HFFc6 (cell line): Measurements from ENCODE around the gene METTL1. TPM values are rescaled to one million over a fixed set of nuclear protein-coding genes. Genes with fewer than 3 reads are reported as not detected.

Experiments used
- DNase-seq: peaks from one replicate; pipeline ENCODE4 v3.0.0-alpha.2; 2018
- H3K27ac Mint-ChIP-seq: 2 replicates; pipeline ENCODE4 v1.8.0; 2020; ENCODE audit warnings: mild to moderate bottlenecking, mixed read lengths
- H3K27me3 Mint-ChIP-seq: 2 replicates; pipeline ENCODE4 v1.8.0; 2021; ENCODE audit warnings: mild to moderate bottlenecking, moderate library complexity, mixed read lengths; ENCODE audit not compliant: insufficient read depth
- H3K36me3 Mint-ChIP-seq: 2 replicates; pipeline ENCODE4 v1.8.0; 2021; ENCODE audit warnings: low read depth, mixed read lengths
- H3K4me1 Mint-ChIP-seq: 2 replicates; pipeline ENCODE4 v1.8.0; 2020; ENCODE audit warnings: low read depth, mixed read lengths
- H3K4me3 Mint-ChIP-seq: 2 replicates; pipeline ENCODE4 v1.8.0; 2020; ENCODE audit warnings: mild to moderate bottlenecking, moderate library complexity, mixed read lengths
- H3K9me3 Mint-ChIP-seq: 2 replicates; pipeline ENCODE4 v1.8.0; 2020; ENCODE audit warnings: mild to moderate bottlenecking, mixed read lengths
- CTCF ChIP-seq: fragments of 200-600 bp; sonication (generic); IDR thresholded peaks from 2 replicates; pipeline ENCODE4 v1.5.0; 2021; ENCODE audit warnings: antibody characterized with exemption, mild to moderate bottlenecking
- total RNA-seq, 6 experiments: library from RNA; stranded (reverse); fragmentation: NEBNext Ultra II Directional; extraction: Animal tissue kit (Norgen Biotek cat#: 25700); gene quantifications; 2 replicates in 1 of 6; 3 replicates in 5 of 6; pipeline ENCODE4 v1.2.3, GENCODE V29; 2021

Gene METTL1
- total RNA-seq, 6 experiments from 2014 or later, result 30.0 to 41.8 (median 36.0) TPM

GRCh38 chr12:57767876-57768275 is 4.0 kb downstream of the METTL1 start:
- DNase-seq, result no peak
- H3K4me1 Mint-ChIP-seq, result peaks cover 48% of the 10 kb centered on the region
- peaks cover 22% of the 10 kb centered on the region for H3K36me3 Mint-ChIP-seq
- H3K27ac Mint-ChIP-seq, result no peak overlapping the region
- no peak overlapping the region for H3K4me3 Mint-ChIP-seq
- H3K27me3 Mint-ChIP-seq, result peaks cover 4% of the 10 kb centered on the region
- no peaks in the 10 kb centered on the region for H3K9me3 Mint-ChIP-seq
- no peak for TF ChIP-seq CTCF

GRCh38 chr12:57767305-57767698 is 4.6 kb downstream of the METTL1 start:
- Mint-ChIP-seq H3K4me3 (no peak overlapping the region), H3K27me3 (peaks cover 4% of the 10 kb centered on the region), H3K9me3 (no peaks in the 10 kb centered on the region), H3K4me1 (peaks cover 45% of the 10 kb centered on the region), H3K27ac (no peak overlapping the region), H3K36me3 (peaks cover 20% of the 10 kb centered on the region)
- TF ChIP-seq CTCF, result no peak
- no peak for DNase-seq

- no peak for TF ChIP-seq CTCF
- Mint-ChIP-seq H3K4me3 (peak within 1 kb of the TSS; percentile 80), H3K27ac (no peak within 1 kb of the TSS), H3K9me3 (no peaks in the 10 kb centered on the region), H3K27me3 (peaks cover 4% of the 10 kb centered on the region; the same call in 1 of the 2 replicates), H3K36me3 (peaks cover 20% of the 10 kb centered on the region), H3K4me1 (peaks cover 45% of the 10 kb centered on the region)
- no peak for DNase-seq
Observed at GRCh38 chr12:57766464-57767304, 5.2 kb downstream of the METTL1 start, which contains the start of gene CYP27B1. Gene CYP27B1, minus strand, starts transcription at chr12:57767078. Its CDS starts 37 bp downstream, at chr12:57767041.

GRCh38 chr12:57765698-57766463 is 6.0 kb downstream of the METTL1 start:
- no peak for TF ChIP-seq CTCF
- no peak for DNase-seq
- Mint-ChIP-seq H3K9me3 (no peaks in the 10 kb centered on the region), H3K4me1 (peaks cover 37% of the 10 kb centered on the region), H3K27ac (peak overlapping the region; percentile 57; the same call in 1 of the 2 replicates), H3K27me3 (peaks cover 4% of the 10 kb centered on the region; the same call in 1 of the 2 replicates), H3K36me3 (peaks cover 20% of the 10 kb centered on the region), H3K4me3 (peak overlapping the region; percentile 80)

- no peaks in the 10 kb centered on the region for H3K9me3 Mint-ChIP-seq
- peak overlapping the region; percentile 80 for H3K4me3 Mint-ChIP-seq
- peaks cover 29% of the 10 kb centered on the region for H3K4me1 Mint-ChIP-seq
- peaks cover 4% of the 10 kb centered on the region; the same call in 1 of the 2 replicates for H3K27me3 Mint-ChIP-seq
- DNase-seq, result peak; percentile 28
- H3K36me3 Mint-ChIP-seq, result peaks cover 13% of the 10 kb centered on the region
- H3K27ac Mint-ChIP-seq, result peak overlapping the region; percentile 57
- peak; percentile 74 for TF ChIP-seq CTCF
Observed at GRCh38 chr12:57765003-57765697, 6.8 kb downstream of the METTL1 start.
